ENCODE data around the gene ARID3A. TPM values are rescaled to one million over a fixed set of nuclear protein-coding genes. Genes with fewer than 3 reads are reported as not detected.

Gene ARID3A
- total and polyA plus RNA-seq, 2 of the 4 experiments (the other 2 are of a cell fraction), result 16.0 to 23.1 TPM

DNA sequence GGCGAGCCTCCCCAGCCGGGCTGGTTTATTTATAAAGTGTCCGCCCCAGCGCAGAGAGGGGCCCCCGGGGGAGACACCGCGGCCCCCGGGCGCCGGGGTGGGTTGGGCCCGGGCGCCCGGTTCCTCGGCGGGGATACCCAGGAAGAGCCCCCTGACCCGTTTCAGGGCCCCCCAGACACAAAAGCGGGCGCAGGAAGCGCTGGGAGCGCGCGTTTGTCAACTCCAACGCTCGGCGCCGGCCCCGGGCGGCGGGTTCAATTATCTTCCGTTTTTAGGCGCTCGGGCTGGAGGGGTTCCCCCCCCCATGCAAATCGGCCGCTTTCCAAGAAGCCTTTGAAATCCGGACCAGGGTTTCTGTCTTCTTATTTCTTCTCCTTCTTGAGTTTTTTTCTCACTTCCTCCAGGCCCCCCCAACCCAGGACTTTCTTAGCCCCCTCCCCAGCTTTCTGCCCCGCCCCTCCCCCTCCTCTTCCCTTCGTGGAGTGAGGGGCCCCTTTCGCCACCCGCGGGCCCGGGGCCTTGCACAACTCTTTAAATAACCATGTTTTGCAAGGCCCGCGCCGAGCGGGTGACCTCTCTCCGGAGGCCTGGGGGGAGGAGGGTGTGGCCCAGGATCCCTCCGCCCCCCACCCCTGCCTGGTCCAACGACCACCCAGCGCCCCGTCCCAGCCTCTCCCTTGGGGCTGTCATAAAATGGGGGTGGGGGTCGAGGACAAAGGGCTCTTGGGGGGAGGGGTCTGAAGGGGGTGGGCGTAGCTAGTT, 935 bp downstream of the ARID3A start:
- Histone ChIP-seq H3K9ac (ENCODE audit: low read depth, low read length) (peak overlapping the region; percentile 98), H2AFZ (replicated peaks; ENCODE audit: low read length, poor library complexity) (no peak overlapping the region), H4K20me1 (ENCODE audit: insufficient read depth, low read length) (peaks cover 10% of the 10 kb centered on the region), H3K18ac (ENCODE audit: low read depth, low read length) (peak overlapping the region; percentile 85), H3K4me3 (ENCODE audit: insufficient read depth, low read depth, low read length) (peak overlapping the region; percentile 96), H3K9me1 (ENCODE audit: insufficient read depth, low read length) (no peaks in the 10 kb centered on the region), H3K79me1 (ENCODE audit: low read depth in 1 of 2, low read length in 2 of 2) (peaks cover 1 to 39% of the 10 kb centered on the region in 2 experiments), H3K9me3 (ENCODE audit: control insufficient read depth, insufficient read depth, low read length) (no peaks in the 10 kb centered on the region), H3K14ac (replicated peaks; ENCODE audit: low read depth, low read length) (peak overlapping the region; percentile 50), H2BK120ac (ENCODE audit: low read depth, low read length) (peak overlapping the region; percentile 35; the same call in 1 of the 2 replicates), H3K27ac (ENCODE audit: insufficient read depth, low read length) (peak overlapping the region; percentile 97), H3K36me3 (ENCODE audit: control insufficient read depth, insufficient read depth, low read length) (peaks cover 24% of the 10 kb centered on the region), H3K4me2 (ENCODE audit: low read depth, low read length) (peak overlapping the region; percentile 56), H4K91ac (ENCODE audit: insufficient read depth, low read depth, low read length) (peak overlapping the region; percentile 79), H3K4me1 (ENCODE audit: control insufficient read depth, insufficient read depth, low read length) (peaks cover 5% of the 10 kb centered on the region), H3K4ac (ENCODE audit: low read depth, low read length) (peak overlapping the region; percentile 84), H3K56ac (ENCODE audit: extremely low read depth, insufficient read depth, low read length) (peak overlapping the region; percentile 84), H2BK20ac (ENCODE audit: low read depth, low read length) (no peak overlapping the region), H3K23ac (ENCODE audit: low read depth, low read length) (peak overlapping the region; percentile 82; the same call in 1 of the 2 replicates), H2AK9ac (replicated peaks; ENCODE audit: low read depth, low read length, poor library complexity) (peak overlapping the region; percentile 99), H3K27me3 (ENCODE audit: control insufficient read depth, insufficient read depth, low read length) (no peaks in the 10 kb centered on the region), H4K8ac (ENCODE audit: low read depth in 2 of 2, low read length in 2 of 2) (peak overlapping the region; percentile 57 to 60; a peak in 3 of 4 replicates), H2BK15ac (ENCODE audit: low read depth, low read length) (no peak overlapping the region), H2BK5ac (ENCODE audit: low read depth, low read length, poor library complexity, severe bottlenecking) (peak overlapping the region; percentile 87), H4K5ac (ENCODE audit: low read depth, low read length) (peak overlapping the region; percentile 67), H2AK5ac (ENCODE audit: low read depth, low read length) (peak overlapping the region; percentile 90; the same call in 1 of the 2 replicates)
- intact Hi-C loops (cut with micrococcal nuclease), result loop anchor here (1.0 to 2.0 kb wide), 2 partner anchors 56 to 314 kb away; partner anchors contain the start of gene ATP5F1D
- ChIA-PET POLR2A (ENCODE audit: unreplicated experiment) (no interaction called here), CTCF (interaction anchor here (1.2 kb wide), 1 partner anchor 57 kb away, joined by 3 read pairs; no protein-coding TSS in a partner anchor)
- ATAC-seq (ENCODE audit: low read depth) (peak; percentile 18), DNase-seq (no peak)
- in situ Hi-C loops (cut with MboI; ENCODE audit: low sequenced_read_pairs), result no loop called here
- dilution Hi-C loops (cut with HindIII; ENCODE audit: low sequenced_read_pairs, unreplicated experiment), result no loop called here
- 0% methylated on average over 2 of the region's 52 CpGs; no CpG with 5 or more reads in 1 of the 2 experiments for WGBS, 2 experiments (ENCODE audit: extremely low coverage in 2 of 2, insufficient read length in 1 of 2)
- no TSS peak for BruUV-seq (replicated peaks)
- TF ChIP-seq CEBPB (IDR thresholded peaks at IDR 0.05; ENCODE audit: low read depth, low read length), result peak; percentile 65
- no peak for TF ChIP-seq RAD21 (IDR thresholded peaks at IDR 0.05; ENCODE audit: low read length)
- no peak for TF ChIP-seq RCOR1 (IDR thresholded peaks at IDR 0.05; ENCODE audit: insufficient replicate concordance, low read length)
- no peak for TF ChIP-seq MAZ (IDR thresholded peaks at IDR 0.05; ENCODE audit: borderline replicate concordance, low read depth, low read length)
- TF ChIP-seq FOS (IDR thresholded peaks at IDR 0.05; ENCODE audit: low read depth, low read length), result no peak
- peak; percentile 5; the same call in 1 of the 2 replicates for TF ChIP-seq POLR2A (IDR thresholded peaks at IDR 0.05; ENCODE audit: low read depth, low read length)
- TF ChIP-seq RFX5 (IDR thresholded peaks at IDR 0.05; ENCODE audit: low read depth, low read length), result no peak
- no peak for TF ChIP-seq USF2 (IDR thresholded peaks at IDR 0.05; ENCODE audit: low read depth, low read length)
- no peak for TF ChIP-seq MAFK (IDR thresholded peaks at IDR 0.05; ENCODE audit: low read depth, low read length)
- TF ChIP-seq CHD1 (IDR thresholded peaks at IDR 0.05; ENCODE audit: low read depth, low read length), result no peak
- no peak for TF ChIP-seq BHLHE40 (IDR thresholded peaks at IDR 0.05; ENCODE audit: low read depth, low read length)
- no peak for TF ChIP-seq SMC3 (IDR thresholded peaks at IDR 0.05; ENCODE audit: low read depth, low read length)
- no peak for TF ChIP-seq MXI1 (IDR thresholded peaks at IDR 0.05; ENCODE audit: borderline replicate concordance, low read depth, low read length)
- TF ChIP-seq, protein P1, sequence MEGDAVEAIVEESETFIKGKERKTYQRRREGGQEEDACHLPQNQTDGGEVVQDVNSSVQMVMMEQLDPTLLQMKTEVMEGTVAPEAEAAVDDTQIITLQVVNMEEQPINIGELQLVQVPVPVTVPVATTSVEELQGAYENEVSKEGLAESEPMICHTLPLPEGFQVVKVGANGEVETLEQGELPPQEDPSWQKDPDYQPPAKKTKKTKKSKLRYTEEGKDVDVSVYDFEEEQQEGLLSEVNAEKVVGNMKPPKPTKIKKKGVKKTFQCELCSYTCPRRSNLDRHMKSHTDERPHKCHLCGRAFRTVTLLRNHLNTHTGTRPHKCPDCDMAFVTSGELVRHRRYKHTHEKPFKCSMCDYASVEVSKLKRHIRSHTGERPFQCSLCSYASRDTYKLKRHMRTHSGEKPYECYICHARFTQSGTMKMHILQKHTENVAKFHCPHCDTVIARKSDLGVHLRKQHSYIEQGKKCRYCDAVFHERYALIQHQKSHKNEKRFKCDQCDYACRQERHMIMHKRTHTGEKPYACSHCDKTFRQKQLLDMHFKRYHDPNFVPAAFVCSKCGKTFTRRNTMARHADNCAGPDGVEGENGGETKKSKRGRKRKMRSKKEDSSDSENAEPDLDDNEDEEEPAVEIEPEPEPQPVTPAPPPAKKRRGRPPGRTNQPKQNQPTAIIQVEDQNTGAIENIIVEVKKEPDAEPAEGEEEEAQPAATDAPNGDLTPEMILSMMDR (conservative IDR thresholded peaks at IDR 0.05; ENCODE audit: low read depth, low read length), result no peak

All from IMR-90 (cell line).